HG03066 (cell line): ENCODE measurements around the gene WNK4.

Experiments
- ATAC-seq: cut with Tn5 transposase; IDR thresholded peaks from one replicate; pipeline ENCODE4 v1.9.1; 2021; ENCODE audit warnings: low read depth; ENCODE audit not compliant: unreplicated experiment

Gene WNK4

GRCh38 chr17:42795465-42795864, 15.1 kb downstream of the WNK4 start:
- ATAC-seq: no peak

- no peak for ATAC-seq
Observed at GRCh38 chr17:42796066-42796758, 15.8 kb downstream of the WNK4 start.

- no peak for ATAC-seq
Observed at GRCh38 chr17:42797067-42798007, 16.9 kb downstream of the WNK4 start.

GRCh38 chr17:42798011-42798382, 17.6 kb downstream of the WNK4 start:
- no peak for ATAC-seq

- ATAC-seq: peak; percentile 79
Observed at GRCh38 chr17:42798383-42799380, 18.3 kb downstream of the WNK4 start, which contains the start of the genes CNTD1 and COA3. Gene CNTD1 (plus strand): TSS chr17:42798861. CDS start chr17:42799068, 207 bp downstream. Gene COA3 (minus strand): TSS chr17:42798704. CDS start chr17:42798681, 23 bp downstream.

- ATAC-seq: no peak
Observed at GRCh38 chr17:42803074-42803883, 22.9 kb downstream of the WNK4 start.

- no peak for ATAC-seq
Observed at GRCh38 chr17:42804918-42805367, 24.5 kb downstream of the WNK4 start.

GRCh38 chr17:42806249-42806648, 25.8 kb downstream of the WNK4 start:
- ATAC-seq: no peak

- no peak for ATAC-seq
Observed at GRCh38 chr17:42809250-42809649, 28.8 kb downstream of the WNK4 start.

- no peak for ATAC-seq
Observed at GRCh38 chr17:42814633-42815399, 34.4 kb downstream of the WNK4 start.

- no peak for ATAC-seq
Observed at GRCh38 chr17:42817866-42818265, 37.5 kb downstream of the WNK4 start.

GRCh38 chr17:42818379-42818778, 38.0 kb downstream of the WNK4 start:
- no peak for ATAC-seq

GRCh38 chr17:42819939-42820535, 39.6 kb downstream of the WNK4 start:
- ATAC-seq: no peak

GRCh38 chr17:42821176-42821575, 40.8 kb downstream of the WNK4 start:
- ATAC-seq: no peak

- no peak for ATAC-seq
Observed at GRCh38 chr17:42827472-42827871, 47.1 kb downstream of the WNK4 start.

GRCh38 chr17:42830971-42831370, 50.6 kb downstream of the WNK4 start:
- no peak for ATAC-seq

GRCh38 chr17:42832213-42832933, 52.0 kb downstream of the WNK4 start:
- peak; percentile 15 for ATAC-seq
